Measurements from ENCODE around the gene METTL26. TPM values are rescaled to one million over a fixed set of nuclear protein-coding genes. Genes with fewer than 3 reads are reported as not detected.

Gene METTL26
- polyA plus RNA-seq, 10 donors: 28.0 to 61.3 (median 40.0) TPM

- DNase-seq: peak; percentile 62 to 83 (median 62)
Measured at GRCh38 chr16:641326-642188, 5.5 kb upstream of the METTL26 start, which contains the start of gene MCRIP2. Gene MCRIP2 (plus strand): TSS chr16:641828. CDS start chr16:641992, 164 bp downstream.

DNA sequence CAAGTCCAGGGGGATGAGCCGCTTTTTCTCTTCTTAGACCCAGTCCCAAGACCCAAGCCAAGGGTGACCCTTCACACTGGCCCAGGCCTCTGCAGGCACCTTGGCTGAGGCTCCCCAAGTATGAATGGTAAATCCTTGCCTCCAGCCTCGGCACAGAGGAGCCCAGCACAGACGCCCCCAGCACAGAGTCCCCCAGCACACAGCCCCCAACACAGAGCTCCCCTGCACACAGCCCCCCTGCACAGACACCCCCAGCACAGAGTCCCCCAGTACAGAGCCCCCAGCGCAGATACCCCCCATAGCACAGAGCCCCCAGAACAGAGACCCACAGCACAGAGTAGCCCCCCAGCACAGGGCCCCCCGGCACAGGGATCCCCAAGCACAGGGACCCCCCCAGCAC lies 4.5 kb upstream of the METTL26 start:
- DNase-seq: no peak

GRCh38 chr16:638836-639235 lies 2.7 kb upstream of the METTL26 start:
- DNase-seq: no peak

DNA sequence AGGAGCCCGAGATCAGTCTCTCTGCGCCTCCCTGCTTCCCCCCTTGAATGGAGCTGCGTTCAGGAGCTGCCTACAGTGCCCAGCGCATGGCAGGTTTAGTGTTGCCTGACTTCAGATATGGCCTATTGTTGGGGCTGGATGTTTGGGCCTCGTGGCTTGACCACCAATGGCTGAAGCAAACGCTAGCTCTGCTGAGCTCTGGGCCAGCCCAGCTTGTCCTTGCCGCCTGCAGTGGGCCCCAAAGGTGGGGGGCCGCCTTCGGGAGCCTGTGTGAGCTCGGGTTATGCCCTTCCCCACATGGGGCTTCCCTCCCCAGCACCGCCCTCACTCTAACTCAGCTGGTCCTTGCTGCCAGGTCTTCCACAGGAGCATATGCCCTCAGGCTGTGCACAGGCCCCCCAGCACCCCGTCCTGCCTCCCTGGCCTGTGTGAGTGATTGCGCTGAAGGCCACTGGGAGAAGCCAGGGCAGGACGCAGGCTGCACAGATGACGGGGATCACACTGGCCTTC lies 2.0 kb upstream of the METTL26 start:
- no peak for DNase-seq

GRCh38 chr16:637081-638018 lies 1.2 kb upstream of the METTL26 start:
- DNase-seq: peak; percentile 56 to 89 (median 89)

- DNase-seq: no peak
Measured at GRCh38 chr16:635573-636205, 416 bp downstream of the METTL26 start.

- DNase-seq: no peak
Measured at GRCh38 chr16:634996-635395, 1.1 kb downstream of the METTL26 start.

DNA sequence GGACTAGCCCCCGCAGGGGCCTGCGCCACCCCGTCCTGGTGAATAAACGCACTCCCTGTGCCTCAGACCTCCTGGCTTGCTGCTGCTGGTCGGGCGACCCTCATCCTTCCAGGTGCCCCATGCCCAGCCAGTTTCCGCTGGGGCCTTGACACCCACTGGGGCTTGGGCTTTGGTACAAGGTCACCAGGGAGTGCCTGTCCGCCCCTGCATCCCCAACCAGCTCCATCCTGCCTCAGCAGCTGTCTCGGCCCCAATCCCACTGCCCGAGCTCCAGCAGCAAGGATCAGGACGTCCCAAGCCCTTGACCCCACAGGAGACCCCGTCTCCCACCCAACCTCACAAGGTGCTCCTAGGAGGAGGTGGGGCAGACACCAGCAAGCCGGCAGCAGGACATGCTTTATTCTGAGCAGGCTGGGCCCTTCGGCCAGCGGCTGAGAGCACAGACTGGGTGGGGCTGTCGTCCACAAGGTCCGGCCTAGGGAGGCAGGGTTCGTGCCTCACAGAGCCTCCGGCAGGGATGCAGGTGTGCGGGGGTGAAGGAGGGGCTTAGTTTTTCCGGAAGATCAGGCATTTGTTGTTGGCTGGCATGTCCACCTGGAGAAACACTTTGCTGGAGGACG lies 1.9 kb downstream of the METTL26 start:
- DNase-seq: no peak

DNA sequence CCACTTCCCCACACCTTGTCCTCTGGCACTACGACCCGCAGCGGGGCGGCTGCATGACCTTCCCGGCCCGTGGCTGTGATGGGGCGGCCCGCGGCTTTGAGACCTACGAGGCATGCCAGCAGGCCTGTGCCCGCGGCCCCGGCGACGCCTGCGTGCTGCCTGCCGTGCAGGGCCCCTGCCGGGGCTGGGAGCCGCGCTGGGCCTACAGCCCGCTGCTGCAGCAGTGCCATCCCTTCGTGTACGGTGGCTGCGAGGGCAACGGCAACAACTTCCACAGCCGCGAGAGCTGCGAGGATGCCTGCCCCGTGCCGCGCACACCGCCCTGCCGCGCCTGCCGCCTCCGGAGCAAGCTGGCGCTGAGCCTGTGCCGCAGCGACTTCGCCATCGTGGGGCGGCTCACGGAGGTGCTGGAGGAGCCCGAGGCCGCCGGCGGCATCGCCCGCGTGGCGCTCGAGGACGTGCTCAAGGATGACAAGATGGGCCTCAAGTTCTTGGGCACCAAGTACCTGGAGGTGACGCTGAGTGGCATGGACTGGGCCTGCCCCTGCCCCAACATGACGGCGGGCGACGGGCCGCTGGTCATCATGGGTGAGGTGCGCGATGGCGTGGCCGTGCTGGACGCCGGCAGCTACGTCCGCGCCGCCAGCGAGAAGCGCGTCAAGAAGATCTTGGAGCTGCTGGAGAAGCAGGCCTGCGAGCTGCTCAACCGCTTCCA lies 2.6 kb downstream of the METTL26 start:
- DNase-seq: no peak

GRCh38 chr16:632486-633335 lies 3.4 kb downstream of the METTL26 start:
- no peak for DNase-seq

- DNase-seq: no peak
Measured at GRCh38 chr16:631808-632358, 4.2 kb downstream of the METTL26 start.

- peak in 1 of 3 donors; percentile 47 for DNase-seq
Measured at GRCh38 chr16:630815-631405, 5.2 kb downstream of the METTL26 start, which contains the start of gene WFIKKN1. Gene WFIKKN1 (plus strand): TSS chr16:630985. CDS start chr16:631254, 269 bp downstream.

DNA sequence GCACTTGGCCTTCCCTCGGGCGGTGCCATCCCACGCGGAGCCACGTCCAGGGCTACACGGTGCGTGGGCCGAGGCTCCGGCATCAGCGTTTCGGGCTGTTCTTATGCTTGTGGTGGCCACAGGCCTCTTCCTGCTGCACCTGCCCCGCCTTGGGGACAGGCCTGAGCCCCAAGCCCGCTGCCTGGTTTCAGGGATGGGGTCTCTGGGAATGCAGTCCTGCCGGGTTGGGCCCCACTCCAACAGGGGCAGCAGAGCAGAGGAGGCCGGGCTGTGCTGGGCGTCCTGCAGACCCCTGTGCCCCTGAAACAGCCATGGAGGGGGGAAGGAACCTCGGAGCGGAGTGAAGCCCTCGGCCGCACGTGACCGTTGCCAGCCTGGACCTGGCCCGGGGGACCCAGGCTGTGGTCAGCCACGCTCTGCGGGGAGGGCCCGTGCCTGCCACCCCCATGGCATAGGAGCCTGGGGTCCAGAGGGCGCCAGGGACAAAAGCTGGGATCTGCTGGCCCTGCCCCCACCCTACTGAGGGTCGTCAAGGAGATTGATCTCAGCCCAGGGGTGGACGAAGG lies 5.8 kb downstream of the METTL26 start:
- peak in 1 of 3 donors; percentile 44 for DNase-seq

DNA sequence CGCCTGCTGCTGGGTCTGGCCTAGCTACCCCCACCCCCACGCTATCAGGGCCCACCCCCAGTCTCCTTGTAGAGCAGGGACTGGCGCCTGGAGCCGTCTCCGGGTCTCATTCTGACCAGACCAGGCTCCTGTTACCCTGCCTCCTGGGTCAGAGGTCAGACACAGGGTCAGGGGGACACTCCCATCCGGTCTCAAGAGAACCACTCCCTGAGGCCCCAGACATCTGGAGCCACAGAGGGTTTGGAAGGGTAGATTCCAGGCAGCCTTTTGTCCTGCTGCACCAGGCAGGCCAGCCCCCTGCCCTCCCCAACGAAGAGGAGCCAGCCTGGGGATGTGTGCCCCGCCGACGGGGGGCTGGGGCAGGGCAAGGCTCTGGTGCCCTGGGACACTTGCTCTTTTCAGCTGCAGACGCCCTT lies 6.3 kb downstream of the METTL26 start:
- peak in 1 of 3 donors; percentile 31 for DNase-seq

- DNase-seq: peak in 2 of 3 donors; percentile 39 to 76
Measured at GRCh38 chr16:629185-629832, 6.8 kb downstream of the METTL26 start.

DNA sequence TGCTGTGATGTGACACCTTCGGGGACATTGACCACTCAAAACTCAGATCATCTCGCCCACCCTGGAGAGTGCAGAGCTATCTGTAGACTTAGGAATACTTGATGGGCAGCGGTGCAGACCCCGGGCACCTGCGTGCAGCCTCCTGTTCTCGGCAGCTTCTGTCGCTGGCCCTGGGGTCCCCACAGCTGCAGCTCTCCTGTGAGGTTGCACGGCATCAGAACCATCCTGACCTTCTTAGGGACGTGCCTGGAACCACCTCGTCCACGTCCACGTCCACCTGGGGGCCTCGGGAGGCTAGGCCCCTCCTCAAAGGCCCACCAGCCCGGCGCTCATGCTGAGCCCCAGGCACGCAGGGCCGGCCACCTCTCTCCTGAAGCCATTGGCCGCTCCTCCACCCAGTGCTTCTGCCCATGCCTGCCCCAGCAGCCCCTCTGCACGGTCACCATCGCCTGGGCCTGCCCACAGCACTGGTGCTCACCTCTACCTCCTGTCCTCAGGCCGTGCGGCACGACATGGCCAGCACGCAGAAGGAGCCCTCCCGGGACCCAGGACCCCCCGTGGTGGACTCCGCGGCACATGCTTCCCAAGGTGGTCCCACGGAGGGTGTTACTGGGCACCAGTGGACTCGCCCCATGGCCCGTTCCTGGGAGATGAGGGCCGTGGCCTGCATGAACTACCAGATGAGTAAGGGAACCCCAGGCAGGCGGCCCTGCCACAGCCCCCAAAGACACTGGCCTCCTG lies 7.6 kb downstream of the METTL26 start:
- DNase-seq: no peak
